Cardiac fibroblast (primary cell): ENCODE results near the gene EIF4E.

Source experiments
- DNase-seq, 2 donors: peaks; one replicate each; pipeline versions ENCODE4 v3.0.0 to v3.0.0-alpha.2; 2010; ENCODE audit warnings: low read depth in 2 of 2
- H3K4me3 ChIP-seq, 2 donors: replicated peaks in 1 of 2; 1 replicate in 1 of 2; 2 replicates in 1 of 2; pipeline ENCODE4 v1.5.1; 2011; ENCODE audit warnings: low read depth in 2 of 2, low read length in 2 of 2, mild to moderate bottlenecking in 2 of 2, moderate library complexity in 1 of 2
- TF ChIP-seq, protein P1 (sequence below): IDR thresholded peaks from one replicate; pipeline ENCODE4 v1.5.1; 2011; ENCODE audit warnings: low read depth, mild to moderate bottlenecking, low read length, inconsistent platforms

EIF4E gene

DNA sequence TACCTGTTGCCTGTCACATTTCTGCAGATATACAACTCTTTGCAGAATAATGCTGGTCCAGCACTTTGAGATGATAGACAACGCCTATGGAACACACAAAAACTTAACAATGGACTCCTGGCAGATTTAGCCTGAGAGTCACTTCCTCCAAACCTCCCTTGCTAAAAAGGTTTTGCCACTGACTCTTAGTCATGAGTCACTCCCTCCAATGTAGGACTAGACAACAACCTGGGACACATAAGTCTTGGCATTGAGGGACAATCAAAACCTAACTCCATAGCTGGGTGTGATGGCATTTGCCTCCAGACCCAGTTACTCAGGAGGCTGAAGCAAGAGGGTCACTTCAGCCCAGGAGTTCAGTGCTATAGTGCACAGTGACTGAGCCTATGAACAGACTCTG, 22.0 kb upstream of the EIF4E start:
- peak in 1 of 2 donors; percentile 59 for DNase-seq
- H3K4me3 ChIP-seq = no peak overlapping the region
- TF ChIP-seq, protein P1, sequence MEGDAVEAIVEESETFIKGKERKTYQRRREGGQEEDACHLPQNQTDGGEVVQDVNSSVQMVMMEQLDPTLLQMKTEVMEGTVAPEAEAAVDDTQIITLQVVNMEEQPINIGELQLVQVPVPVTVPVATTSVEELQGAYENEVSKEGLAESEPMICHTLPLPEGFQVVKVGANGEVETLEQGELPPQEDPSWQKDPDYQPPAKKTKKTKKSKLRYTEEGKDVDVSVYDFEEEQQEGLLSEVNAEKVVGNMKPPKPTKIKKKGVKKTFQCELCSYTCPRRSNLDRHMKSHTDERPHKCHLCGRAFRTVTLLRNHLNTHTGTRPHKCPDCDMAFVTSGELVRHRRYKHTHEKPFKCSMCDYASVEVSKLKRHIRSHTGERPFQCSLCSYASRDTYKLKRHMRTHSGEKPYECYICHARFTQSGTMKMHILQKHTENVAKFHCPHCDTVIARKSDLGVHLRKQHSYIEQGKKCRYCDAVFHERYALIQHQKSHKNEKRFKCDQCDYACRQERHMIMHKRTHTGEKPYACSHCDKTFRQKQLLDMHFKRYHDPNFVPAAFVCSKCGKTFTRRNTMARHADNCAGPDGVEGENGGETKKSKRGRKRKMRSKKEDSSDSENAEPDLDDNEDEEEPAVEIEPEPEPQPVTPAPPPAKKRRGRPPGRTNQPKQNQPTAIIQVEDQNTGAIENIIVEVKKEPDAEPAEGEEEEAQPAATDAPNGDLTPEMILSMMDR = no peak

DNA sequence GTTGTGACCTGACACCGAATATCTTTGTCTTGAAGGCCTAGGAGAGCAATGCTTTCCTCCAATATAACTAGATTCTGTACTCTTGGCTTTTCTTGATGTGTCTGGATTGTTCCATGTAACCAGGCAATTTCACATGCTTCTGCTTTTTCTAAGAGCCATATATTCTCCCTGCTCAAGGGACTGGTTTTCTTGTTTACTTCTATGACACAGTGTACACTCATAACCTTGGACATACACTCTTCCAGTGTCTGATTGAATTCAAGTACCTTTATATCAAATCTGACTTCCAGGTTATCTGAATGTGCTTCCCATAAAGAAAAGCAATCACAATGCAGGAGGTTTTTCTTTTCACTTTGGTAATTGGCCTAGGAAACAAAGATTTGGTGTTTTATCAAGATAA, 17.4 kb upstream of the EIF4E start:
- H3K4me3 ChIP-seq = no peak overlapping the region
- DNase-seq = no peak
- TF ChIP-seq, protein P1 = no peak

DNA sequence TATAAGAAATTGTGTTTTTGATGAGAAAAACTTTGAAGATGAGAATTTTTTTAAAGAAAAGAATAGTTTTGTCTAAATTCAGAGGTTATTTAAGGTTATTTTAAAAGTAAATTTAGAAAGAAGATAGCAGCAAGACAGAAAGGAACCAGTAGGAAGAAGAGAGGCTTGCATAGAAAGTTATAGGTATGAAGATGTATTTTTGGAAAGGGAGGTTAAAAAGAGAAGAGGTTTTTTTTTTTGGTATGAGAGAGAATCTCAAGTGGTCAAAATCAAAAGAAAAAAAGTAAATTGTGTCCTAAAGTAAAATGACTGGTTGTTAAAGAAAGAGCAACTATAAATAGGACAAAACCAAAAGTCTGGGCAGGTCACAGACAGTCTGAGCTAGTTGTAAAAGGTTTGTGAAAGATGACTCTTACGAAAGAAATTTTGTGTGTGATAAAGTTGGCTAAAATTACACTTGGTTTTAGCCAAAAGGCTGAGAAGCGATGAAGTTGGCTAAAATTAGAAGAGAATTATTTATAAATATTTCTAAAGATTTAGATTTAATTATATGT, 16.4 kb upstream of the EIF4E start:
- peak; percentile 20 to 48 for DNase-seq
- no peak overlapping the region for H3K4me3 ChIP-seq
- TF ChIP-seq, protein P1 = no peak

DNA sequence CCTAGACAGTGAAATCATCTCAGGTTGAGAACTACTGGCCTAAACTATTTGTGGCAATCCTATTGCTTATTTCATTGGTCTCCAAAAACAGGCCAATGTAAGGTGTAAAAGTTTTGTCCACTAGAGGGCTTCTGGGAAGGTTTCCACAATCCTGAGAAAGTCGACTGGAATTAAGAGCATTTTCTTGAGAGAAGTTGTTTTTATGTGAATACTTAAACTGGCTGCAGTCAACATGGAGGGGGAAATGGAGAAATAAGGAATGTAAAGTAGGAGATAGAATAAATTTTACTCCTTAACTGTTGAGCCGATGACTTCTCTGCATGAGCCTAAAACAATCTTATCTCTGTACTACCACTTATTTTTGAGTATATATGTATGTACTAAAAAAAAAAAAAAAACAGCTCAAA, 11.0 kb upstream of the EIF4E start:
- H3K4me3 ChIP-seq = no peak overlapping the region
- TF ChIP-seq, protein P1 = peak; percentile 80
- peak; percentile 85 for DNase-seq

DNA sequence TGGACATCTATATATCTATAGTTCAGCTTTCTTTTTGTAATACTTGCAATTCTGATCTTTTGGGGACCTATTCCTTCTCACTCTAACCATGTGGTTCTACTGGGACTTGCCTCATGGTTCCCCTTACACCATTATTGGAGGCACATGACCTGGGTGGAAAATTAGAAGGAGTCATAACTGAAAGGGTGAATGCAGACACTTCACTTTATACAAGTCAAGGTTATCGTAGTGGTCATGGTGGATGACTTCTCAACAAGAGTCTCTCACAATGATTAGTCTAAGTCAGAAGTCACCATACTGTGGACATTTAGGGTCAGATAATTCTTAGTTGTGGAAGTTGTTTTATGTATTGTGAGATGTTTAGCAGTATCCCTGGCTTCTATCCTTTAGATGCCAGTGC, 10.5 kb upstream of the EIF4E start:
- TF ChIP-seq, protein P1 = no peak
- no peak for DNase-seq
- H3K4me3 ChIP-seq = no peak overlapping the region

DNA sequence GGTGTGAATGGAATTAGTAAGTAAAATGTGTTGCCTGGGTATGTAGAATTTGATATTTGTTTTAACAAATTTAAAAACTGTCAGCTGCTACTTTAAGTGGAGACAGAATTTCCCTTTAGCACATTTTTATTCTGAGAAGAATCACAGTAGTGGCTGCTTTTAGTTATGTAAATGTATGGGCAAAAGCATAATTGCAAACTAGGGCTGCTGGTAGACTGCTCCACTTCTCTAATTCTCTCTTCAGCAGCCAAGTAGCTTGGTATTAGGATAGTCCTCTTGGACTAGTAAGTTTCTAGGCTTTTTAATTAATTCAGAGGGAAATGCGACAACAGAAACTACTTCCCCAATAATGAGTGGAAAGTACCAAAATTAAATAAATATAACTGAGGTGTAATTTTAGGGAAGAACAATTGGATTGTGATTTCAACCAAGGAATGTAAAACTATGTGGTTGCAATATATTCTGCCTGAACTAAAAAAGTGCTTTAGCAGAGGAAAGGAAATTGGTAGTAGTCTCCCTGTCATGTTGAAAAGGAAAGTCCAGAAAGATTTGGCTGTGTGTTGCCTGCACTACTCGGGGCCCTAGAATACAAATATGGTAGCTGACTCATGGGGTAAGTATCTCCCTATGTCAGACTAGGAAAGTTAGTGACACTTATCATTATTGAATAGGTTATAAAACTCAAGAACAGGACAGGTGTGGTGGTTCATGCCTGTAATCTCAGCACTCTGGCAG, 9.2 kb upstream of the EIF4E start:
- DNase-seq = peak; percentile 39 to 60
- TF ChIP-seq, protein P1 = no peak
- H3K4me3 ChIP-seq = no peak overlapping the region
